ENCODE data around the gene CRY1. TPM values are rescaled to one million over a fixed set of nuclear protein-coding genes. Genes with fewer than 3 reads are reported as not detected.

Gene CRY1
- polyA plus RNA-seq, 1 donor, result 25.5 TPM

GRCh38 chr12:107099917-107100316 lies 6.6 kb upstream of the CRY1 start:
- WGBS (ENCODE audit: insufficient coverage, low lambda C conversion rate), result no CpG with 5 or more reads among the region's 2 CpGs
- H3K9me3 ChIP-seq (ENCODE audit: control insufficient read depth, low read depth, low read length), result no peaks in the 10 kb centered on the region
- H3K27me3 ChIP-seq (ENCODE audit: control insufficient read depth, insufficient read depth, low read length), result no peaks in the 10 kb centered on the region
- no peak overlapping the region for H3K4me3 ChIP-seq (ENCODE audit: low read length)
- no peak overlapping the region for H3K27ac ChIP-seq (ENCODE audit: low read length)
- no peak for DNase-seq
- H3K4me1 ChIP-seq (ENCODE audit: control insufficient read depth, insufficient read depth, low read length), result no peaks in the 10 kb centered on the region
- no peaks in the 10 kb centered on the region for H3K36me3 ChIP-seq (ENCODE audit: control insufficient read depth, insufficient read depth, low read length)

GRCh38 chr12:107096571-107096970 lies 3.2 kb upstream of the CRY1 start:
- Histone ChIP-seq H3K4me1 (ENCODE audit: control insufficient read depth, insufficient read depth, low read length) (peaks cover 2% of the 10 kb centered on the region), H3K36me3 (ENCODE audit: control insufficient read depth, insufficient read depth, low read length) (no peaks in the 10 kb centered on the region), H3K27me3 (ENCODE audit: control insufficient read depth, insufficient read depth, low read length) (no peaks in the 10 kb centered on the region), H3K4me3 (ENCODE audit: low read length) (no peak overlapping the region), H3K9me3 (ENCODE audit: control insufficient read depth, low read depth, low read length) (no peaks in the 10 kb centered on the region), H3K27ac (ENCODE audit: low read length) (no peak overlapping the region)
- no peak for DNase-seq
- no CpG with 5 or more reads among the region's 3 CpGs for WGBS (ENCODE audit: insufficient coverage, low lambda C conversion rate)

GRCh38 chr12:107094183-107094448 lies 767 bp upstream of the CRY1 start:
- 10% methylated on average over 2 of the region's 6 CpGs for whole genome bisulfite sequencing (ENCODE audit: insufficient coverage, low lambda C conversion rate)
- no peak for DNase-seq
- peak overlapping the region; percentile 97 for H3K27ac ChIP-seq (ENCODE audit: low read length)
- H3K9me3 ChIP-seq (ENCODE audit: control insufficient read depth, low read depth, low read length), result no peaks in the 10 kb centered on the region
- peak overlapping the region; percentile 92 for H3K4me3 ChIP-seq (ENCODE audit: low read length)
- H3K27me3 ChIP-seq (ENCODE audit: control insufficient read depth, insufficient read depth, low read length), result no peaks in the 10 kb centered on the region
- peaks cover 7% of the 10 kb centered on the region for H3K4me1 ChIP-seq (ENCODE audit: control insufficient read depth, insufficient read depth, low read length)
- H3K36me3 ChIP-seq (ENCODE audit: control insufficient read depth, insufficient read depth, low read length), result no peaks in the 10 kb centered on the region

- Histone ChIP-seq H3K27ac (ENCODE audit: low read length) (peak overlapping the region; percentile 97), H3K36me3 (ENCODE audit: control insufficient read depth, insufficient read depth, low read length) (no peaks in the 10 kb centered on the region), H3K4me3 (ENCODE audit: low read length) (peak overlapping the region; percentile 92), H3K4me1 (ENCODE audit: control insufficient read depth, insufficient read depth, low read length) (peaks cover 7% of the 10 kb centered on the region), H3K27me3 (ENCODE audit: control insufficient read depth, insufficient read depth, low read length) (no peaks in the 10 kb centered on the region), H3K9me3 (ENCODE audit: control insufficient read depth, low read depth, low read length) (no peaks in the 10 kb centered on the region)
- DNase-seq, result peak; percentile 39 to 65
- WGBS (ENCODE audit: insufficient coverage, low lambda C conversion rate), result no CpG with 5 or more reads among the region's 67 CpGs
Observed at GRCh38 chr12:107092669-107093416, 506 bp downstream of the CRY1 start.

GRCh38 chr12:107091989-107092641 lies 1.2 kb downstream of the CRY1 start:
- Histone ChIP-seq H3K27me3 (ENCODE audit: control insufficient read depth, insufficient read depth, low read length) (no peaks in the 10 kb centered on the region), H3K9me3 (ENCODE audit: control insufficient read depth, low read depth, low read length) (no peaks in the 10 kb centered on the region), H3K36me3 (ENCODE audit: control insufficient read depth, insufficient read depth, low read length) (no peaks in the 10 kb centered on the region), H3K4me3 (ENCODE audit: low read length) (peak overlapping the region; percentile 92), H3K4me1 (ENCODE audit: control insufficient read depth, insufficient read depth, low read length) (peaks cover 7% of the 10 kb centered on the region), H3K27ac (ENCODE audit: low read length) (peak overlapping the region; percentile 97)
- WGBS (ENCODE audit: insufficient coverage, low lambda C conversion rate), result no CpG with 5 or more reads among the region's 6 CpGs
- peak; percentile 85 to 92 for DNase-seq

- peak; percentile 15 to 51 for DNase-seq
- WGBS (ENCODE audit: insufficient coverage, low lambda C conversion rate), result 34% methylated on average over 4 of the region's 4 CpGs
Observed at GRCh38 chr12:107091381-107091780, 2.0 kb downstream of the CRY1 start.

GRCh38 chr12:107090711-107091110 lies 2.6 kb downstream of the CRY1 start:
- H3K27ac ChIP-seq (ENCODE audit: low read length), result no peak overlapping the region
- no peaks in the 10 kb centered on the region for H3K36me3 ChIP-seq (ENCODE audit: control insufficient read depth, insufficient read depth, low read length)
- H3K4me3 ChIP-seq (ENCODE audit: low read length), result no peak overlapping the region
- H3K9me3 ChIP-seq (ENCODE audit: control insufficient read depth, low read depth, low read length), result no peaks in the 10 kb centered on the region
- no CpG with 5 or more reads among the region's 2 CpGs for WGBS (ENCODE audit: insufficient coverage, low lambda C conversion rate)
- H3K4me1 ChIP-seq (ENCODE audit: control insufficient read depth, insufficient read depth, low read length), result peaks cover 7% of the 10 kb centered on the region
- no peaks in the 10 kb centered on the region for H3K27me3 ChIP-seq (ENCODE audit: control insufficient read depth, insufficient read depth, low read length)
- DNase-seq, result no peak

More at GRCh38 chr12:107091381-107091780, 2.0 kb downstream of the CRY1 start:
- Histone ChIP-seq H3K27me3 (ENCODE audit: control insufficient read depth, insufficient read depth, low read length) (no peaks in the 10 kb centered on the region), H3K27ac (ENCODE audit: low read length) (peak overlapping the region; percentile 97), H3K4me3 (ENCODE audit: low read length) (no peak overlapping the region), H3K9me3 (ENCODE audit: control insufficient read depth, low read depth, low read length) (no peaks in the 10 kb centered on the region), H3K4me1 (ENCODE audit: control insufficient read depth, insufficient read depth, low read length) (peaks cover 7% of the 10 kb centered on the region), H3K36me3 (ENCODE audit: control insufficient read depth, insufficient read depth, low read length) (no peaks in the 10 kb centered on the region)

- 100% methylated on average over 2 of the region's 2 CpGs for WGBS (ENCODE audit: insufficient coverage, low lambda C conversion rate)
- Histone ChIP-seq H3K27ac (ENCODE audit: low read length) (no peak overlapping the region), H3K9me3 (ENCODE audit: control insufficient read depth, low read depth, low read length) (no peaks in the 10 kb centered on the region), H3K36me3 (ENCODE audit: control insufficient read depth, insufficient read depth, low read length) (no peaks in the 10 kb centered on the region), H3K27me3 (ENCODE audit: control insufficient read depth, insufficient read depth, low read length) (no peaks in the 10 kb centered on the region), H3K4me3 (ENCODE audit: low read length) (no peak overlapping the region), H3K4me1 (ENCODE audit: control insufficient read depth, insufficient read depth, low read length) (peaks cover 7% of the 10 kb centered on the region)
- DNase-seq, result no peak
Observed at GRCh38 chr12:107088912-107089311, 4.4 kb downstream of the CRY1 start.

GRCh38 chr12:107086314-107086713 lies 7.0 kb downstream of the CRY1 start:
- Histone ChIP-seq H3K36me3 (ENCODE audit: control insufficient read depth, insufficient read depth, low read length) (no peaks in the 10 kb centered on the region), H3K4me3 (ENCODE audit: low read length) (no peak overlapping the region), H3K9me3 (ENCODE audit: control insufficient read depth, low read depth, low read length) (no peaks in the 10 kb centered on the region), H3K27me3 (ENCODE audit: control insufficient read depth, insufficient read depth, low read length) (no peaks in the 10 kb centered on the region), H3K27ac (ENCODE audit: low read length) (no peak overlapping the region), H3K4me1 (ENCODE audit: control insufficient read depth, insufficient read depth, low read length) (peaks cover 3% of the 10 kb centered on the region)
- DNase-seq, result no peak
- no CpG with 5 or more reads among the region's 3 CpGs for WGBS (ENCODE audit: insufficient coverage, low lambda C conversion rate)

- Histone ChIP-seq H3K27ac (ENCODE audit: low read length) (no peak overlapping the region), H3K9me3 (ENCODE audit: control insufficient read depth, low read depth, low read length) (no peaks in the 10 kb centered on the region), H3K27me3 (ENCODE audit: control insufficient read depth, insufficient read depth, low read length) (no peaks in the 10 kb centered on the region), H3K36me3 (ENCODE audit: control insufficient read depth, insufficient read depth, low read length) (no peaks in the 10 kb centered on the region), H3K4me3 (ENCODE audit: low read length) (no peak overlapping the region), H3K4me1 (ENCODE audit: control insufficient read depth, insufficient read depth, low read length) (no peaks in the 10 kb centered on the region)
- DNase-seq, result no peak
Observed at GRCh38 chr12:107081778-107082177, 11.6 kb downstream of the CRY1 start.

GRCh38 chr12:107080299-107080698 lies 13.1 kb downstream of the CRY1 start:
- Histone ChIP-seq H3K36me3 (ENCODE audit: control insufficient read depth, insufficient read depth, low read length) (no peaks in the 10 kb centered on the region), H3K27ac (ENCODE audit: low read length) (no peak overlapping the region), H3K4me1 (ENCODE audit: control insufficient read depth, insufficient read depth, low read length) (no peaks in the 10 kb centered on the region), H3K9me3 (ENCODE audit: control insufficient read depth, low read depth, low read length) (no peaks in the 10 kb centered on the region), H3K27me3 (ENCODE audit: control insufficient read depth, insufficient read depth, low read length) (no peaks in the 10 kb centered on the region), H3K4me3 (ENCODE audit: low read length) (no peak overlapping the region)
- DNase-seq, result no peak
- WGBS (ENCODE audit: insufficient coverage, low lambda C conversion rate), result 60% methylated on average over 3 of the region's 6 CpGs
